ENCODE measurements around the gene SMIM27. TPM values are rescaled to one million over a fixed set of nuclear protein-coding genes. Genes with fewer than 3 reads are reported as not detected.

SMIM27 gene
- total RNA-seq (2021; fragmentation: NEBNext Ultra II Directional; extraction: Animal tissue kit (Norgen Biotek cat#: 25700)) (15.8 and 18.1 TPM in 2 replicates), polyA plus RNA-seq (2011; rRNA removed) (3.6 and 4.3 TPM in 2 replicates), polyA minus RNA-seq (2011; rRNA and poly(A)+ RNA removed) (1.3 and 2.4 TPM in 2 replicates)
- 6.0 TPM for polyA plus RNA-seq (2011; cell fraction: cytosol; rRNA removed)
- 9.2 TPM for polyA plus RNA-seq (2011; cell fraction: nucleus; rRNA removed)
- 16.2 to 37.6 TPM (median 29.0 TPM) in 4 replicates for polyA plus RNA-seq (2012, experiment 1 of 2)
- 23.2 TPM for polyA plus RNA-seq (2012, experiment 2 of 2)
- 31.7 TPM for polyA plus RNA-seq (2013, experiment 1 of 2)
- 30.1 TPM for polyA plus RNA-seq (2013, experiment 2 of 2)
- polyA minus RNA-seq (2011; cell fraction: cytosol; rRNA and poly(A)+ RNA removed): 5.6 TPM
- 6.8 TPM for polyA minus RNA-seq (2011; cell fraction: nucleus; rRNA and poly(A)+ RNA removed)
- long read RNA-seq, experiment 1, partial matches to known transcripts: 24 of 24 reads
- long read RNA-seq, experiment 1, other reads (novel, unspliced or antisense): 0 of 24 reads
- long read RNA-seq, experiment 2: 0 reads

DNA sequence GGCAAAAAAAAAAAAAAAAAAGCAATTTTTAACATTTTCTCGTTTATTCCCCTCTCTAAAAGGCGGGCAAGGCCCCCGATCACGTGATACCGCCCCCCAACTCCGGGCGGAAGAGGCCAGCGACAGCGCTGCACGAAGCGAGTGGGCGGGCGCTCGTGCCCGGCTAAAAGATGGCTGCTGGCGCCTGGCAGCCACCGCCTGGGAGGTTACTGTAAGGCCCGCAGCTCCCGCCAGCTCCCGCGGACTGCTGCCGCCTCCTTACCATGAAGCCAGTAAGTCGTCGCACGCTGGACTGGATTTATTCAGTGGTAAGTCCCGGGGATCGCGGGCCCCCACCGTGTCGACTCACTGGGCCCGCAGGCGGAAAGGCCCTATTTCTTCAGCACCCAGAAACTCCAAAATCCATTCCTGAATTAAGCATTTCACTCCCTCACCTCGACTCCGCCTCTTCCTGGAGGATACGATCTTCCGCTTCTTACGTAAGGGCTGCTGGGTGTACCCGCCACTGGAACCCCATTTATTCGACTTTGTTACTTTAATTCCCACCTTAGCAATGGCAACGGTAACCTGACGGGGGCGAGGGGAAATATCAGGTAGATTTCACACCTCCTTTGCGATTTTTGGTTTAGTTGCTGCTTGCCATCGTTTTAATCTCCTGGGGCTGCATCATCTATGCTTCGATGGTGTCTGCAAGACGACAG is at the start of gene SMIM27, which contains the start of gene TOPORS:
SMIM27 (plus strand) TSS at position 156 of the 701 bp plus-strand sequence; CDS start at position 264, 108 bp downstream.
TOPORS (minus strand) TSS at position 415 of the 701 bp plus-strand sequence; CDS start at position 265, 150 bp downstream.
- Histone ChIP-seq H3K79me2 (ENCODE audit: control insufficient read depth in 1 of 2, insufficient read depth in 2 of 2, low read length in 2 of 2) (peaks cover 23 to 50% of the 10 kb centered on the region in 2 experiments), H4K20me1 (replicated peaks in 1 of 2; ENCODE audit: control insufficient read depth in 1 of 2, insufficient read depth in 2 of 2, low read length in 2 of 2) (peaks cover 11 to 15% of the 10 kb centered on the region in 2 experiments), H3K27me3 (replicated peaks in 1 of 4; ENCODE audit: control insufficient read depth in 3 of 4, extremely low read depth in 1 of 4, insufficient read depth in 3 of 4, low read length in 3 of 4) (no peaks in the 10 kb centered on the region), H3K36me3 (ENCODE audit: control insufficient read depth in 2 of 4, insufficient read depth in 4 of 4, low read length in 3 of 4) (no peaks in the 10 kb centered on the region), H4K8ac (ENCODE audit: extremely low read depth, insufficient read depth, low read length) (peak within 1 kb of the TSS; percentile 100; the same call in 1 of the 2 replicates), H3K9me3 (ENCODE audit: insufficient read depth in 2 of 2, low read depth in 1 of 2, low read length in 1 of 2) (no peaks in the 10 kb centered on the region), H2BK15ac (ENCODE audit: low read length) (no peak within 1 kb of the TSS), H3K4me3 (ENCODE audit: extremely low read depth in 1 of 4, insufficient read depth in 2 of 4, low read depth in 3 of 4, low read length in 4 of 4) (peak within 1 kb of the TSS; percentile 80 to 97 (median 87)), H4K5ac (ENCODE audit: insufficient read length, low read depth, low read length) (peak within 1 kb of the TSS; percentile 82), H3K4ac (replicated peaks; ENCODE audit: insufficient read length, low read depth, low read length) (peak within 1 kb of the TSS; percentile 41), H3K23ac (ENCODE audit: insufficient read length) (no peak within 1 kb of the TSS), H2AFZ (ENCODE audit: low read length) (peak within 1 kb of the TSS; percentile 17; the same call in 1 of the 2 replicates), H2BK20ac (ENCODE audit: low read length) (no peak within 1 kb of the TSS), H2AK5ac (ENCODE audit: low read depth, low read length) (peak within 1 kb of the TSS; percentile 46; the same call in 1 of the 2 replicates), H3K79me1 (ENCODE audit: low read depth, low read length) (no peaks in the 10 kb centered on the region), H3K4me1 (replicated peaks in 1 of 4; ENCODE audit: control insufficient read depth in 3 of 4, insufficient read depth in 4 of 4, low read length in 3 of 4) (peaks cover 0 to 3% (median 0%) of the 10 kb centered on the region in 4 experiments; a peak in 2 of 7 replicates), H3K18ac (ENCODE audit: extremely low read depth, low read length) (peak within 1 kb of the TSS; percentile 57), H2BK12ac (ENCODE audit: low read depth, low read length) (peak within 1 kb of the TSS; percentile 71; the same call in 1 of the 2 replicates), H3K9ac (replicated peaks in 1 of 4; ENCODE audit: extremely low read depth in 1 of 4, low read depth in 3 of 4, low read length in 3 of 4) (peak within 1 kb of the TSS; percentile 88 to 99 (median 96)), H3K56ac (replicated peaks; ENCODE audit: insufficient read length, low read depth, low read length) (peak within 1 kb of the TSS; percentile 94), H3K23me2 (ENCODE audit: low read depth, low read length) (peaks cover 9% of the 10 kb centered on the region), H3K14ac (ENCODE audit: insufficient read length) (peak within 1 kb of the TSS; percentile 63), H3K4me2 (ENCODE audit: insufficient read depth in 1 of 2, low read depth in 2 of 2, low read length in 2 of 2) (peak within 1 kb of the TSS; percentile 80 to 83), H2BK5ac (ENCODE audit: low read depth, low read length) (peak within 1 kb of the TSS; percentile 80), H4K91ac (replicated peaks; ENCODE audit: insufficient read length, low read length) (peak within 1 kb of the TSS; percentile 29), H3K27ac (ENCODE audit: low read depth, low read length) (peak within 1 kb of the TSS; percentile 97), H2BK120ac (replicated peaks; ENCODE audit: low read depth, low read length) (no peak within 1 kb of the TSS)
- POLR2A ChIA-PET (ENCODE audit: partially characterized antibody): interaction anchor here (0.6 to 3.9 kb wide), 7 partner anchors 13 to 186 kb away, joined by 3 to 24 read pairs (median 5); partner anchors contain the start of genes NDUFB6 and RIGI
- DNase-seq (ENCODE audit: low read depth in 1 of 2, low spot score in 2 of 2) (peak; percentile 69 to 89), FAIRE-seq (no peak)
- CTCF ChIA-PET (ENCODE audit: partially characterized antibody): interaction anchor here (0.7 to 2.0 kb wide), 5 partner anchors 10 to 173 kb away, joined by 3 to 8 read pairs (median 4); no protein-coding TSS in a partner anchor
- 2% methylated on average over 46 of the region's 46 CpGs; no CpG with 5 or more reads in 1 of the 2 experiments for WGBS, 2 experiments (ENCODE audit: extremely low coverage in 1 of 2, insufficient coverage in 1 of 2, insufficient read length in 1 of 2, insufficient replicate concordance in 2 of 2, low coverage in 1 of 2, low lambda C conversion rate in 2 of 2, missing lambda C conversion rate in 1 of 2)
- no peak for TF ChIP-seq SIRT6 (IDR thresholded peaks at IDR 0.05; ENCODE audit: low read length)
- no peak; the same call in 1 of the 2 replicates for TF ChIP-seq SP1 (IDR thresholded peaks at IDR 0.05; ENCODE audit: low read depth, low read length)
- peak; percentile 72; the same call in 1 of the 2 replicates for TF ChIP-seq SP4 (IDR thresholded peaks at IDR 0.05; ENCODE audit: low read length)
- TF ChIP-seq TBP (IDR thresholded peaks at IDR 0.05; ENCODE audit: low read depth, low read length): peak; percentile 93
- no peak for TF ChIP-seq BCL11A (IDR thresholded peaks at IDR 0.05; ENCODE audit: low read depth in 2 of 2, low read length in 2 of 2)
- TF ChIP-seq SIX5 (IDR thresholded peaks at IDR 0.05; ENCODE audit: low read depth, low read length): peak; percentile 53; the same call in 1 of the 2 replicates
- TF ChIP-seq SIN3A (conservative IDR thresholded peaks at IDR 0.05 in 1 of 2, IDR thresholded peaks at IDR 0.05 in 1 of 2; ENCODE audit: low read depth in 1 of 2, low read length in 2 of 2): peak; percentile 85; a peak in 1 of 4 replicates
- peak; percentile 99 for TF ChIP-seq YY1 (IDR thresholded peaks at IDR 0.05; ENCODE audit: low read depth, low read length)
- TF ChIP-seq CEBPB (IDR thresholded peaks at IDR 0.05; ENCODE audit: low read depth, low read length): peak; percentile 22; the same call in 1 of the 2 replicates
- no peak for TF ChIP-seq POU5F1 (IDR thresholded peaks at IDR 0.05; ENCODE audit: low read depth, low read length)

Measured in H1 (cell line).